Activated naive CD4-positive, alpha-beta T cell treated with anti-CD3 and anti-CD28 coated beads, Interleukin-2, amount 10 ng/mL, durations not matched to agents 7 days and 5 days (primary cell): ENCODE measurements around the gene ZNF580.

Experiments
- CTCF ChIA-PET: fragments of 350-600 bp; sonication (Branson Sonifier 250); formaldehyde crosslinking; loops from one replicate; lab custom pipeline; 2021; ENCODE audit warnings: antibody characterized with exemption; lab: Charles Lee
- DNase-seq: peaks from one replicate; pipeline ENCODE4 v3.0.0-alpha.2; 2020
- H3K27ac Mint-ChIP-seq: one replicate; pipeline ENCODE4 v1.8.0; 2021; ENCODE audit warnings: mild to moderate bottlenecking, moderate library complexity, mixed read lengths
- H3K27me3 Mint-ChIP-seq: one replicate; pipeline ENCODE4 v1.8.0; 2021; ENCODE audit warnings: mild to moderate bottlenecking, mixed read lengths
- H3K36me3 Mint-ChIP-seq: one replicate; pipeline ENCODE4 v1.8.0; 2021; ENCODE audit warnings: mixed read lengths
- H3K4me1 Mint-ChIP-seq: one replicate; pipeline ENCODE4 v1.8.0; 2021; ENCODE audit warnings: mixed read lengths
- H3K4me3 Mint-ChIP-seq: one replicate; pipeline ENCODE4 v1.8.0; 2021; ENCODE audit warnings: mild to moderate bottlenecking, moderate library complexity, mixed read lengths
- H3K9me3 Mint-ChIP-seq: one replicate; pipeline ENCODE4 v1.8.0; 2021; ENCODE audit warnings: mixed read lengths

ZNF580 gene

GRCh38 chr19:55691561-55692481, 51.0 kb downstream of the ZNF580 start:
- Mint-ChIP-seq H3K4me3 (no peak overlapping the region), H3K27me3 (no peaks in the 10 kb centered on the region), H3K9me3 (no peaks in the 10 kb centered on the region), H3K27ac (no peak overlapping the region), H3K36me3 (peaks cover 30% of the 10 kb centered on the region), H3K4me1 (peaks cover 4% of the 10 kb centered on the region)
- DNase-seq: no peak
- CTCF ChIA-PET: no interaction called here

GRCh38 chr19:55692681-55693081, 51.9 kb downstream of the ZNF580 start:
- H3K4me3 Mint-ChIP-seq: no peak overlapping the region
- no peak for DNase-seq
- H3K36me3 Mint-ChIP-seq: peaks cover 34% of the 10 kb centered on the region
- no peaks in the 10 kb centered on the region for H3K27me3 Mint-ChIP-seq
- no peaks in the 10 kb centered on the region for H3K9me3 Mint-ChIP-seq
- CTCF ChIA-PET: no interaction called here
- H3K4me1 Mint-ChIP-seq: peaks cover 4% of the 10 kb centered on the region
- no peak overlapping the region for H3K27ac Mint-ChIP-seq
